ENCODE results near the gene OST4. TPM values are rescaled to one million over a fixed set of nuclear protein-coding genes. Genes with fewer than 3 reads are reported as not detected.

The OST4 gene
- total RNA-seq, 1 experiment from 2014 or later: 257 TPM

DNA sequence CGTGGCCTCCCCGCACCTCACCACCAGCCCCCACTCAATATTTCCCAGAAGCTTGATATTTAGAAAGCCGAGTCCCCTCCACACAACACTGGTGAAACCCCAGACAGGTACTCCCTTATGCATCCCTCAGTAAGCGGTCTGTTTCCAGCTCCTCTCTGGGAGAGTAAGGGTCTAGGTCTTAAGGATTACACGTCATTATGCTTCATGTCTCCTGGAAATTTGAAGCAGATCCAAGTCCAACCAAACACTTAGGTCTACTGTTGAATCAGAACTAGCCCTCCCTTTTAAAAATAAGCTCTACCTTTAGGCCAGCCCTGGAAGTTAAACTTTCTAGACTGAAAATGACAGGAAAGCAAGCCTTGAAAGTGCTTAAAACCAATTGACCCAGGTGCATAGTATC, 1.5 kb upstream of the OST4 start:
- Mint-ChIP-seq H3K4me3 (ENCODE audit: unreplicated experiment) (peak overlapping the region; percentile 92), H3K27me3 (ENCODE audit: insufficient read depth, unreplicated experiment) (peaks cover 23% of the 10 kb centered on the region), H3K9me3 (ENCODE audit: unreplicated experiment) (no peaks in the 10 kb centered on the region), H3K4me1 (ENCODE audit: insufficient read depth, unreplicated experiment) (peaks cover 15% of the 10 kb centered on the region), H3K36me3 (ENCODE audit: insufficient read depth, unreplicated experiment) (peaks cover 16% of the 10 kb centered on the region), H3K27ac (ENCODE audit: low read depth, unreplicated experiment) (peak overlapping the region; percentile 23)
- TF ChIP-seq, protein P1, sequence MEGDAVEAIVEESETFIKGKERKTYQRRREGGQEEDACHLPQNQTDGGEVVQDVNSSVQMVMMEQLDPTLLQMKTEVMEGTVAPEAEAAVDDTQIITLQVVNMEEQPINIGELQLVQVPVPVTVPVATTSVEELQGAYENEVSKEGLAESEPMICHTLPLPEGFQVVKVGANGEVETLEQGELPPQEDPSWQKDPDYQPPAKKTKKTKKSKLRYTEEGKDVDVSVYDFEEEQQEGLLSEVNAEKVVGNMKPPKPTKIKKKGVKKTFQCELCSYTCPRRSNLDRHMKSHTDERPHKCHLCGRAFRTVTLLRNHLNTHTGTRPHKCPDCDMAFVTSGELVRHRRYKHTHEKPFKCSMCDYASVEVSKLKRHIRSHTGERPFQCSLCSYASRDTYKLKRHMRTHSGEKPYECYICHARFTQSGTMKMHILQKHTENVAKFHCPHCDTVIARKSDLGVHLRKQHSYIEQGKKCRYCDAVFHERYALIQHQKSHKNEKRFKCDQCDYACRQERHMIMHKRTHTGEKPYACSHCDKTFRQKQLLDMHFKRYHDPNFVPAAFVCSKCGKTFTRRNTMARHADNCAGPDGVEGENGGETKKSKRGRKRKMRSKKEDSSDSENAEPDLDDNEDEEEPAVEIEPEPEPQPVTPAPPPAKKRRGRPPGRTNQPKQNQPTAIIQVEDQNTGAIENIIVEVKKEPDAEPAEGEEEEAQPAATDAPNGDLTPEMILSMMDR (IDR thresholded peaks at IDR 0.05; ENCODE audit: unreplicated experiment): no peak
- intact Hi-C loops (cut with micrococcal nuclease): no loop called here
- ChIA-PET POLR2A (interaction anchor here (0.6 to 15.2 kb wide), 5 partner anchors 12 to 119 kb away, joined by 3 to 175 read pairs (median 4); partner anchors contain the start of genes AGBL5 and PREB), CTCF (interaction anchor here (0.6 to 2.9 kb wide), 4 partner anchors 9 to 70 kb away, joined by 3 to 10 read pairs (median 4); no protein-coding TSS in a partner anchor)
- BruUV-seq (replicated peaks): no TSS peak
- DNase-seq (ENCODE audit: unreplicated experiment): no peak

DNA sequence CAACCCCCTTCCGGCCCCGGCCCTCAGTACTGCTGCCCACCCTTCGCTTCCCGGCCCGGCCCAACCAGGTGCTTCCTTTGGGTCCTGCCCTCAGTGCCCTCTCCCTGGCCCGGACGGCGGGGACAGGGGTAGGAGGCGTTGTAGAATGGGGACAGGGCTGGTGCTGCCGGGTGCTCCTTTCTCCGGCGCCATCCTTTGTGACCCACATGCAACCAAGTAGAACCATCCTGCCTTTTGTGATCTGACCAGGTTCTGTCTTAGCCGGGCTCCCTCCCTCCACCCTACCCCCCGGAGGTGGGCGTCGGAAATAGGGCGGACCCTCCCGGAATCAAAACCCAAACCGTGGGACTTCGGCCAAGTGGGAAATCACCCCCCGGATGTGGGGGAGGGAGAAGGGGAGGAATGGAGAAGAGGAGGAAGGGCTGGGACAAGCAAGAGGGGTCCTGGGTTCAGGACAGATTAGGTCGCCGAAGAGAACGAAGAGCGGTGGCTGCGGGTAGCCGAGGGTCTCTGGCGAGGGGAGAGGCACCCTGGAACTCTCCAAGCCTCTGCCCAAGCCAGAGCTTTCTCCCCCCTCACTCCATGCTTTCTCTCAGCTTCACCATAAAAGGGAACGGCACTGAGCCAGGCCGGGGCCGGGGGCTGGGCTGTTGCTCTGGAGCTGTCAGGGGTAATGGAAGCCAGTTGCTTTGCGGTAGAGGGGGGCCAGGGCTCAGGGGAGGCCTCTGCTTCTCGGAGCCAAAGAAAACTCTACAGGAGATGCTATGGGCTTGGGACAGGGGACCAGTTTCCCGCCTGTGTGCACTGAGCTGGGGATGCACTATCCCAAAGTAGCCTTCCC, 756 bp upstream of the OST4 start:
- no peak overlapping the region for H3K27ac Mint-ChIP-seq (ENCODE audit: low read depth, unreplicated experiment)
- no TSS peak for BruUV-seq (replicated peaks)

DNA sequence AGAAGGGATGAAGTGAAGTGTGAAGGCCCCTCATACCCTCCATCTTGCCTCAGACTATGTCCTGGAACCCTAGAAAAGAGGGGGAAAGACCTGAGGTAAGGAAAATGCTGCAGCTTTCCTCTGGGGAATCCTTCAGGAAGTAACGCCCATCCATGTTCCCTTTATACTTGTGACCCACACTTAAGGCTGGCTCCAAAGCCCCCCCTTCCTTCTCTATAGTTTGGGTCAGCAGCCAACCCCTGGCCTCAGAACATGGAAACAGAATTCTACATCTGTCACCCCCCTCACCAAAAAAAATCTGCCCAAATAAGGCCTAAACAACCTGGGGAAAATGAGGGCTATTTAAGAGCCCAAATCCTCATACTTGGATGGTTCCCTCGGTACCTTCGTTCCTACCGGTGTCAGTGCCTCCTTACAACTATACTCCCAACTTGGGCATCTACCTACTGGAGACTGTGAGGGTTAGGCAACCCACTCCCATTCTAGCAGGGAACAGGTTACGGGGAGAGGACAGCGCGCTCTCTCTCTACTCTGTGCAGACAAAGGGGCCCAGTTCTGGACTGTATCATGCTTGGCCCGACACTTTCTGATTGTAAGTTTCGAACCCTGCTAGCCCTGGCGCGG, 689 bp downstream of the OST4 start:
- Mint-ChIP-seq H3K36me3 (ENCODE audit: insufficient read depth, unreplicated experiment) (peaks cover 36% of the 10 kb centered on the region), H3K27me3 (ENCODE audit: insufficient read depth, unreplicated experiment) (peaks cover 1% of the 10 kb centered on the region)
- POLR2A ChIA-PET: interaction anchor here (0.6 to 15.2 kb wide), 20 partner anchors 11 to 824 kb away, joined by 3 to 175 read pairs (median 5); partner anchors contain the start of genes AGBL5, KHK, MPV17 and TMEM214

More for the DNA sequence above, 756 bp upstream of the OST4 start:
- TF ChIP-seq, protein P1 (IDR thresholded peaks at IDR 0.05; ENCODE audit: unreplicated experiment): no peak
- H3K4me1 Mint-ChIP-seq (ENCODE audit: insufficient read depth, unreplicated experiment): peaks cover 10% of the 10 kb centered on the region
- POLR2A ChIA-PET: interaction anchor here (0.6 to 15.2 kb wide), 18 partner anchors 9 to 333 kb away, joined by 3 to 175 read pairs (median 6); partner anchors contain the start of genes AGBL5, KHK, MPV17 and PREB
- DNase-seq (ENCODE audit: unreplicated experiment): peak; percentile 12
- intact Hi-C loops (cut with micrococcal nuclease): no loop called here
- peak overlapping the region; percentile 92 for H3K4me3 Mint-ChIP-seq (ENCODE audit: unreplicated experiment)
- H3K27me3 Mint-ChIP-seq (ENCODE audit: insufficient read depth, unreplicated experiment): peaks cover 16% of the 10 kb centered on the region
- H3K36me3 Mint-ChIP-seq (ENCODE audit: insufficient read depth, unreplicated experiment): peaks cover 24% of the 10 kb centered on the region
- H3K9me3 Mint-ChIP-seq (ENCODE audit: unreplicated experiment): no peaks in the 10 kb centered on the region
- CTCF ChIA-PET: interaction anchor here (1.0 to 2.9 kb wide), 6 partner anchors 9 to 207 kb away, joined by 3 to 10 read pairs (median 4); partner anchors contain the start of gene AGBL5

More for the DNA sequence above, 689 bp downstream of the OST4 start:
- H3K4me1 Mint-ChIP-seq (ENCODE audit: insufficient read depth, unreplicated experiment): peaks cover 15% of the 10 kb centered on the region
- no peaks in the 10 kb centered on the region for H3K9me3 Mint-ChIP-seq (ENCODE audit: unreplicated experiment)
- DNase-seq (ENCODE audit: unreplicated experiment): no peak
- TF ChIP-seq, protein P1 (IDR thresholded peaks at IDR 0.05; ENCODE audit: unreplicated experiment): no peak
- CTCF ChIA-PET: interaction anchor here (0.6 to 1.5 kb wide), 5 partner anchors 9 to 612 kb away, joined by 3 to 4 read pairs (median 3); partner anchors contain the start of gene AGBL5
- TSS peak; percentile 75 for BruUV-seq (replicated peaks)
- H3K4me3 Mint-ChIP-seq (ENCODE audit: unreplicated experiment): peak overlapping the region; percentile 92
- intact Hi-C loops (cut with micrococcal nuclease): no loop called here
- H3K27ac Mint-ChIP-seq (ENCODE audit: low read depth, unreplicated experiment): peak overlapping the region; percentile 93

Data from MCF 10A (cell line).